Neural progenitor cell (in vitro differentiated cells): Measurements from ENCODE around the gene C19orf25. TPM values are rescaled to one million over a fixed set of nuclear protein-coding genes. Genes with fewer than 3 reads are reported as not detected.
A peak's percentile ranks its signal among the peaks of the same experiment; 100 is the strongest.
"Not testable (repeated sequence)": the region's sequence is repeated elsewhere in the genome, so short reads cannot be mapped to it uniquely, and the experiment has no call there.

Experiments
- DNase-seq: peaks from one replicate; pipeline ENCODE4 v3.0.0-alpha.2; 2016; ENCODE audit warnings: low spot score
- H2AFZ ChIP-seq: fragments of 200-600 bp; sonication (generic); replicated peaks from 2 replicates; pipeline ENCODE4 v1.6.1; 2016; ENCODE audit warnings: antibody characterized with exemption
- H3F3A ChIP-seq: fragments of 200-600 bp; sonication (generic); 2 replicates; pipeline ENCODE4 v1.6.1; 2016; ENCODE audit warnings: antibody characterized with exemption, low read depth
- H3K27ac ChIP-seq: fragments of 200-600 bp; sonication (generic); 2 replicates; pipeline ENCODE4 v1.5.1; 2016; ENCODE audit warnings: mild to moderate bottlenecking
- H3K27me3 ChIP-seq: fragments of 200-600 bp; sonication (generic); 2 replicates; pipeline ENCODE4 v1.6.1; 2016; ENCODE audit warnings: mild to moderate bottlenecking, moderate library complexity
- H3K36me3 ChIP-seq: fragments of 200-600 bp; sonication (generic); 2 replicates; pipeline ENCODE4 v1.5.1; 2016
- H3K4me1 ChIP-seq: fragments of 200-600 bp; sonication (generic); 2 replicates; pipeline ENCODE4 v1.6.1; 2016; ENCODE audit warnings: mixed run types
- H3K4me2 ChIP-seq: fragments of 200-600 bp; sonication (generic); 2 replicates; pipeline ENCODE4 v1.6.1; 2016
- H3K4me3 ChIP-seq: fragments of 200-600 bp; sonication (generic); 2 replicates; pipeline ENCODE4 v1.5.1; 2016
- H3K79me2 ChIP-seq: fragments of 200-600 bp; sonication (generic); 2 replicates; pipeline ENCODE4 v1.6.1; 2016; ENCODE audit warnings: low read depth
- H3K9ac ChIP-seq: fragments of 200-600 bp; sonication (generic); 2 replicates; pipeline ENCODE4 v1.6.1; 2016
- H3K9me3 ChIP-seq: fragments of 200-600 bp; sonication (generic); 2 replicates; pipeline ENCODE4 v1.5.1; 2016; ENCODE audit warnings: low read depth
- H4K20me1 ChIP-seq: fragments of 200-600 bp; sonication (generic); 2 replicates; pipeline ENCODE4 v1.6.1; 2016; ENCODE audit warnings: low read depth
- H3K27ac Mint-ChIP-seq: 3 replicates; pipeline ENCODE4 v1.8.0; 2021; ENCODE audit warnings: mixed read lengths
- H3K27me3 Mint-ChIP-seq: 2 replicates; pipeline ENCODE4 v1.8.0; 2022; ENCODE audit warnings: low read depth, mild to moderate bottlenecking, inconsistent platforms, moderate library complexity, mixed read lengths; ENCODE audit not compliant: insufficient read depth
- H3K36me3 Mint-ChIP-seq: 3 replicates; pipeline ENCODE4 v1.8.0; 2021; ENCODE audit warnings: mixed read lengths
- H3K4me1 Mint-ChIP-seq: 3 replicates; pipeline ENCODE4 v1.8.0; 2021; ENCODE audit warnings: mixed read lengths
- H3K4me3 Mint-ChIP-seq: 3 replicates; pipeline ENCODE4 v1.8.0; 2021; ENCODE audit warnings: mild to moderate bottlenecking, moderate library complexity, mixed read lengths
- H3K9me3 Mint-ChIP-seq: 3 replicates; pipeline ENCODE4 v1.8.0; 2020; ENCODE audit warnings: mixed read lengths
- CTCF ChIP-seq: fragments of 200-600 bp; sonication (generic); IDR thresholded peaks from 2 replicates; pipeline ENCODE4 v1.5.1; 2017; ENCODE audit warnings: antibody characterized with exemption, mild to moderate bottlenecking
- EZH2 ChIP-seq: fragments of 200-600 bp; sonication (generic); IDR thresholded peaks from 2 replicates; pipeline ENCODE4 v1.6.1; 2017; ENCODE audit warnings: antibody characterized with exemption, mild to moderate bottlenecking, moderate library complexity
- EZH2phosphoT487 ChIP-seq: fragments of 200-600 bp; sonication (generic); IDR thresholded peaks from 2 replicates; pipeline ENCODE4 v1.6.1; 2017; ENCODE audit warnings: antibody characterized with exemption
- total RNA-seq: library from RNA; depleted of rRNA; stranded (reverse); fragments of >200 nt; gene quantifications from 2 replicates; pipeline ENCODE4 v1.2.3, GENCODE V29; 2015; ENCODE audit warnings: low replicate concordance

C19orf25 gene
- total RNA-seq, 1 donor from 2014 or later, result 14.4 TPM

GRCh38 chr19:1481224-1481892 lies 2.3 kb upstream of the C19orf25 start:
- no peak overlapping the region for H3K9ac ChIP-seq
- Mint-ChIP-seq H3K4me3 (no peak overlapping the region), H3K9me3 (no peaks in the 10 kb centered on the region), H3K4me1 (peaks cover 9% of the 10 kb centered on the region), H3K36me3 (no peaks in the 10 kb centered on the region), H3K27ac (peak overlapping the region; percentile 85), H3K27me3 (peaks cover 3% of the 10 kb centered on the region)
- H3K9me3 ChIP-seq, result no peaks in the 10 kb centered on the region
- peaks cover 26% of the 10 kb centered on the region for H3K79me2 ChIP-seq
- no peak for DNase-seq
- H4K20me1 ChIP-seq, result peaks cover 25% of the 10 kb centered on the region
- no peak overlapping the region for H3K4me3 ChIP-seq
- no peak overlapping the region for H2AFZ ChIP-seq
- TF ChIP-seq CTCF, result no peak
- no peak for TF ChIP-seq EZH2phosphoT487
- no peak for TF ChIP-seq EZH2
- no peak overlapping the region for H3K4me2 ChIP-seq
- H3K27me3 ChIP-seq, result no peaks in the 10 kb centered on the region
- H3K36me3 ChIP-seq, result no peaks in the 10 kb centered on the region
- peaks cover 13% of the 10 kb centered on the region for H3F3A ChIP-seq
- peaks cover 7% of the 10 kb centered on the region for H3K4me1 ChIP-seq
- no peak overlapping the region for H3K27ac ChIP-seq

- H3F3A ChIP-seq, result peaks cover 13% of the 10 kb centered on the region
- peak overlapping the region; percentile 75 for H3K4me3 Mint-ChIP-seq
- H3K9ac ChIP-seq, H3K27me3 Mint-ChIP-seq, H2AFZ ChIP-seq, H3K27ac ChIP-seq, DNase-seq, H3K4me3 ChIP-seq, H3K27ac Mint-ChIP-seq, H3K4me1 Mint-ChIP-seq, H3K9me3 ChIP-seq, H3K9me3 Mint-ChIP-seq, H3K36me3 ChIP-seq, H3K4me2 ChIP-seq, H3K36me3 Mint-ChIP-seq: not testable (repeated sequence)
- peaks cover 29% of the 10 kb centered on the region for H3K79me2 ChIP-seq
- peaks cover 68% of the 10 kb centered on the region for H4K20me1 ChIP-seq
- H3K4me1 ChIP-seq, result peaks cover 10% of the 10 kb centered on the region
- H3K27me3 ChIP-seq, result peaks cover 22% of the 10 kb centered on the region
These were observed 2.0 kb downstream of the C19orf25 start for GRCh38 chr19:1477056-1477455.

- H3K9me3 Mint-ChIP-seq, result no peaks in the 10 kb centered on the region
- H3K27ac Mint-ChIP-seq, result no peak overlapping the region
- Histone ChIP-seq H3F3A (peaks cover 22% of the 10 kb centered on the region), H3K79me2 (peaks cover 29% of the 10 kb centered on the region), H3K4me1 (peaks cover 22% of the 10 kb centered on the region), H3K27me3 (peaks cover 34% of the 10 kb centered on the region), H2AFZ (no peak overlapping the region), H3K9ac (no peak overlapping the region), H3K27ac (no peak overlapping the region), H3K36me3 (no peaks in the 10 kb centered on the region), H4K20me1 (peaks cover 80% of the 10 kb centered on the region), H3K4me2 (no peak overlapping the region), H3K9me3 (no peaks in the 10 kb centered on the region), H3K4me3 (no peak overlapping the region)
- TF ChIP-seq EZH2phosphoT487 (no peak), CTCF (no peak), EZH2 (no peak)
- peaks cover 11% of the 10 kb centered on the region for H3K4me1 Mint-ChIP-seq
- peaks cover 2% of the 10 kb centered on the region for H3K36me3 Mint-ChIP-seq
- peaks cover 12% of the 10 kb centered on the region for H3K27me3 Mint-ChIP-seq
- no peak for DNase-seq
- no peak overlapping the region for H3K4me3 Mint-ChIP-seq
These were observed 3.1 kb downstream of the C19orf25 start for GRCh38 chr19:1475751-1476437.

GRCh38 chr19:1474765-1475351 lies 4.2 kb downstream of the C19orf25 start:
- peaks cover 2% of the 10 kb centered on the region for H3K36me3 Mint-ChIP-seq
- H3K79me2 ChIP-seq, result peaks cover 29% of the 10 kb centered on the region
- H3K9me3 ChIP-seq, result no peaks in the 10 kb centered on the region
- H2AFZ ChIP-seq, result no peak overlapping the region
- H3K4me1 ChIP-seq, result peaks cover 31% of the 10 kb centered on the region
- H3F3A ChIP-seq, result peaks cover 27% of the 10 kb centered on the region
- no peaks in the 10 kb centered on the region for H3K36me3 ChIP-seq
- H3K4me2 ChIP-seq, result no peak overlapping the region
- H4K20me1 ChIP-seq, result peaks cover 90% of the 10 kb centered on the region
- H3K4me3 Mint-ChIP-seq, result peak overlapping the region; percentile 30
- no peak overlapping the region for H3K4me3 ChIP-seq
- no peak overlapping the region for H3K27ac Mint-ChIP-seq
- peaks cover 44% of the 10 kb centered on the region for H3K27me3 ChIP-seq
- no peaks in the 10 kb centered on the region for H3K9me3 Mint-ChIP-seq
- no peak for DNase-seq
- no peak overlapping the region for H3K9ac ChIP-seq
- H3K27ac ChIP-seq, result no peak overlapping the region
- TF ChIP-seq EZH2, result no peak
- TF ChIP-seq CTCF, result no peak
- TF ChIP-seq EZH2phosphoT487, result no peak
- H3K4me1 Mint-ChIP-seq, result peaks cover 11% of the 10 kb centered on the region
- peaks cover 16% of the 10 kb centered on the region for H3K27me3 Mint-ChIP-seq
